Stimulated activated naive CD8-positive, alpha-beta T cell treated with anti-CD3 and anti-CD28 coated beads, Interleukin-15, amount 100 ng/mL, for 72 hours (primary cell): ENCODE measurements around the gene CDHR2.
A peak's percentile ranks its signal among the peaks of the same experiment; 100 is the strongest.

Experiments used
- ATAC-seq: fragments of 150-1000 bp; cut with Tn5 transposase; 2 replicates; pipeline ENCODE4 v1.10.0; 2021; ENCODE audit warnings: mild to moderate bottlenecking, moderate library complexity
- DNase-seq, 2 donors: peaks; one replicate each; pipeline ENCODE4 v3.0.0; 2021 to 2022
- H3K27ac Mint-ChIP-seq, 2 donors: one replicate each; pipeline ENCODE4 v1.8.0; 2022; ENCODE audit warnings: mild to moderate bottlenecking in 2 of 2, mixed read lengths in 2 of 2, moderate library complexity in 2 of 2
- H3K27me3 Mint-ChIP-seq: one replicate; pipeline ENCODE4 v1.8.0; 2022; ENCODE audit warnings: mixed read lengths
- H3K4me1 Mint-ChIP-seq: one replicate; pipeline ENCODE4 v1.8.0; 2022; ENCODE audit warnings: mild to moderate bottlenecking, mixed read lengths
- H3K4me3 Mint-ChIP-seq, 2 donors: one replicate each; pipeline ENCODE4 v1.8.0; 2022; ENCODE audit warnings: mild to moderate bottlenecking in 2 of 2, mixed read lengths in 2 of 2, moderate library complexity in 1 of 2
- H3K9me3 Mint-ChIP-seq, 2 donors: one replicate each; pipeline ENCODE4 v1.8.0; 2022; ENCODE audit warnings: mixed read lengths in 2 of 2

The CDHR2 gene

GRCh38 chr5:176533894-176534611, 15.1 kb upstream of the CDHR2 start:
- Mint-ChIP-seq H3K27ac (peak overlapping the region; percentile 97), H3K27me3 (no peaks in the 10 kb centered on the region), H3K9me3 (no peaks in the 10 kb centered on the region), H3K4me3 (peak overlapping the region; percentile 91 to 95), H3K4me1 (peaks cover 75% of the 10 kb centered on the region)
- ATAC-seq (no peak), DNase-seq (peak; percentile 52 to 56)

- Mint-ChIP-seq H3K27me3 (no peaks in the 10 kb centered on the region), H3K9me3 (no peaks in the 10 kb centered on the region), H3K4me1 (peaks cover 75% of the 10 kb centered on the region), H3K4me3 (peak overlapping the region; percentile 91 to 95), H3K27ac (peak overlapping the region; percentile 97)
- ATAC-seq (no peak), DNase-seq (peak in 1 of 2 donors; percentile 42)
Observed at GRCh38 chr5:176534640-176535039, 14.5 kb upstream of the CDHR2 start.

GRCh38 chr5:176535101-176535663, 14.0 kb upstream of the CDHR2 start:
- Mint-ChIP-seq H3K4me1 (peaks cover 75% of the 10 kb centered on the region), H3K27ac (peak overlapping the region; percentile 97), H3K27me3 (no peaks in the 10 kb centered on the region), H3K4me3 (peak overlapping the region; percentile 91 to 95), H3K9me3 (no peaks in the 10 kb centered on the region)
- DNase-seq, result peak in 1 of 2 donors; percentile 75
- peak; percentile 43 for ATAC-seq

GRCh38 chr5:176535664-176536131, 13.4 kb upstream of the CDHR2 start:
- Mint-ChIP-seq H3K4me3 (peak overlapping the region; percentile 91 to 95), H3K9me3 (no peaks in the 10 kb centered on the region), H3K27me3 (no peaks in the 10 kb centered on the region), H3K27ac (peak overlapping the region; percentile 97), H3K4me1 (peaks cover 75% of the 10 kb centered on the region)
- ATAC-seq, result no peak
- no peak for DNase-seq

DNA sequence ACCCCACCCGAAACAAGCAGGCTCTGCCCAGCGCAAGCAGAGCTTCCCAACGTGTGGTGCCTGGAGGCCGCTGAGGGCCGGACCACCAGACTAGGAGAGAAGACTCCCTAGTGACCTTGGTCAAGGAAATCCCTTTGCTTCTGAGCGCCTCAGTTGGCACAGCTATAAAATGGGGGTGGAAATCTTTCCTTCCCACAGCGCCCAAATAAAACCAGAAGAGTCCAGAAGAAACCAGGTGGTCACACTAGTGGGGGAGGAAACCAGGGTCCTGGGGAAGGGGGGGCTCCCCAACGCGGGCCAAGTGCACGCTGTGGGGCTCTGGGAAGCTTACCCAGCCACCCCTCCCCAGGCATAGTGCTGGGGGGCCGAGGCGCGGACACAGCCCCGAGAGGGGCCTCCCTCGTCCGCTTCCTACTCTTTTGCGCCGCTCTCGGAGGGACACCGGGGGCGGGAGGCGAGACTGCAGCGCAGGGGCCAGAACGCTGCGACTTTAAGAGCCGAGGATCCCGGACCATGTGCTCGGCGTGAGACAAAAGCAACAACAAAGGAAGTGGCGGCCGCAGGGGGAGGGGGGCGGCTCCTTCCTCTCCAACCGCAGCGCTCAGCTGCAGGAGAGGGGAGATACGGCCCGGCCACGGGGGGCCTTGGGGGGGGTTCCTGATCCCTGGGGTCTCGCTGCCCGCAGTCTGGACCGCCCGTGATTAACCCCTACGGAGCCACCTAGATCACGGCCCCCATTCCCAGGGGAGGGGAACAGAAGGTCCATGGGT, 12.8 kb upstream of the CDHR2 start:
- Mint-ChIP-seq H3K27ac (peak overlapping the region; percentile 97), H3K4me1 (peaks cover 75% of the 10 kb centered on the region)

DNA sequence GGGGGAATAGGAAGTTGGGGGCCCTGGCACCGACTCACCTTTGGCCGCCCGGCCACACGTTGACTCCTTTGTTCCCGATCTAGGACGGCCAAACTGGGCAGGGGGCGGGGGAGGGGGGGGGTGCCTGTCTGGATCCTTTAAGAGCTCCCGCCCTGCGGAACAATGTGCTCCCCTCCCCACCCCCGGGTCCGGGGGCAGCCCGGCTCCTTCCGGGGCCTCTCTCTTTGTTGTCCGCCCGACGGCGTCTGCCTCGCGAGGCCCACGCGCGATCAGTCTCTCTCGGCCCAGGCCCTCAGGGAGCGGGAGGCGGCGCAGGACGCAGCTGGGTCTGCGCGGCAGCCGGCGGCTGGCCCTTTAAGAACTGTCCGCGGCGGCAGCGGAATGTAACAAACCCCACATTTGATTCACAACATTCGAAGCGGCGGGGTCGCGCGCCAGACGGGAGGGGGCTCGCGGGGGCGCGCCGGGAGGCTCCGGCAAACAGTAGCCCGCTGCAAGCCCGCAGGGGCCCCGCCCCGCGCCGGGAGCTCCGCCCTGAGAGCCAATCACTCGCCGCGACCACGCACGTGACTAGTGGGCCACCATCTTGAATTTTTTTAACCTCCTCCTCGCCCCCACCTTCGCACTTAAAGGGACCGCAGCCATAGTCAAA, 12.1 kb upstream of the CDHR2 start, which contains the start of gene RNF44:
Gene RNF44 (minus strand): TSS at position 501 of the 652 bp plus-strand sequence. CDS start 4,930 bp downstream, outside the sequence.
- DNase-seq, result peak; percentile 99
- H3K4me1 Mint-ChIP-seq, result peaks cover 75% of the 10 kb centered on the region
- peak within 1 kb of the TSS; percentile 91 to 95 for H3K4me3 Mint-ChIP-seq
- H3K27ac Mint-ChIP-seq, result peak within 1 kb of the TSS; percentile 97 to 99
- ATAC-seq, result peak; percentile 62
- no peaks in the 10 kb centered on the region for H3K27me3 Mint-ChIP-seq
- no peaks in the 10 kb centered on the region for H3K9me3 Mint-ChIP-seq

More for the DNA sequence above, 12.8 kb upstream of the CDHR2 start:
- DNase-seq (peak; percentile 74 to 80), ATAC-seq (peak; percentile 24)
- H3K4me3 Mint-ChIP-seq, result peak overlapping the region; percentile 91 to 95
- no peaks in the 10 kb centered on the region for H3K9me3 Mint-ChIP-seq
- H3K27me3 Mint-ChIP-seq, result no peaks in the 10 kb centered on the region

DNA sequence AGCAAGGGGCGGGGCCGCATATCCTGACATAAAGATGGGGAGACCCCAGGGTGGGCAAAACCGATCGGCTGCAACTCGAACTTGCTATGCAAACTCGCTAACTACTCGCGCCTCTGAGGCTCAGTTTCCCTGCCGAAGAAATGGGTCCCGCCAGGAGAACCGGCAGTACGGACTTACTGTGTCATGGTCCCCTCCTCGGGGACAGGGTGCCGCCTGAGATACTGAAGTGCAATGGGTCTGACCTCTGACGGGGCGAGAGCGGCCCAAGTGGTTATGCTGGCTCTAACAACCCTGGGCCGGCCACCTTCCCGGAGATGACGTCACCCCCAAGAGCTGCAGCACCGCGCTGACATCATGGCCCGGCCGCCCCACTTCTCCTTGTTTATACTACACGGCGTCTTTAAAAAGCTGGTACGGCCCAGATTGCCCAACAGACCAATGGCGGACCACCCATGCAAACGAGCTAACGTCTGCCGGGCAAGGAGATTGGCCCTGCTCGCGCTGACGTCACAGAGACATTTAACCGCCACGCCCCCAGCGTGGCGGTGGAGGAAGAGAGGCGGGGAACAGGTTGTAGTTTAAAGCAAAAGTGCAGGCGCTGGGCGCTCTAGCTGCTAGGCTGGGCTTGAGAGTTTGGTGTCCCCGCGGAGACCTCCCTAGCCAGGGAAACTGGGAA, 11.4 kb upstream of the CDHR2 start:
- Mint-ChIP-seq H3K4me3 (peak overlapping the region; percentile 91 to 95), H3K4me1 (peaks cover 76% of the 10 kb centered on the region), H3K9me3 (no peaks in the 10 kb centered on the region), H3K27ac (peak overlapping the region; percentile 97 to 99), H3K27me3 (no peaks in the 10 kb centered on the region)
- DNase-seq (peak; percentile 95 to 98), ATAC-seq (peak; percentile 75)

DNA sequence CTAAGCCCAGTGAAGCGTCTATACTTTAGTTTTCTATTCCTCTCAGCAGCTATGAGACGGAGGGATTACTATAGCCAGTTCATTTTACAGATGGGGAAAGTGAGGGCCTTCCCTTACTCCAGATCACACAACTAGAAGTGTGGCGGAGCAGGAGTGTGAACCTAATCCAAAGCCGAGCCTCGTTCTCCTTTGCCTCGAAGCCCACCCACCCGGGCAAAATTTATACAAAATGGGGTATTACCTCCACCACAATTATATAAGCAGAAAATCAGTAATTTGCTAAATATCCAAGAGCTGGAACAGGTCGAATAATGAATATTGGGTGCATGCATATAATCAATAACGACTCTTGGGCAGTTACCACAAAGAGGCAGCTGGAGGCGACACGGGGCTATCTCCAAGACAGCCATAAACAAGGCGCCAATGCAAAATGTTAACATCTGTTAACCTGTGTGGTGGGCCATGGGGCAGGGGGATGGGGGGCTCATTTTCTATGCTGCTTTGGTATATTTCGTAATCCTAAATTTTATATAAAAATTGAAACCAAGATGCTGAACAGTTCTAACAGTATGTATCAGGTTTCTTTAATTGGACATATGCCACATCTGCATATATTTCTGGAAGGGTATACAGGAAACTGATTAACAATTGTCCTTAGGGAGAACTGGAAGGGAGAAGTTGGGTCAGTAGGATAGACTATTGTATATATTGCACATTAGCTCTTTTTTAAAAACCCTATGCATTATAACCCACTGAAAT, 10.7 kb upstream of the CDHR2 start:
- DNase-seq (no peak), ATAC-seq (no peak)
- Mint-ChIP-seq H3K9me3 (no peaks in the 10 kb centered on the region), H3K27ac (peak overlapping the region; percentile 97 to 99), H3K27me3 (no peaks in the 10 kb centered on the region), H3K4me1 (peaks cover 70% of the 10 kb centered on the region), H3K4me3 (peak overlapping the region; percentile 91 to 95)

- H3K27me3 Mint-ChIP-seq, result no peaks in the 10 kb centered on the region
Observed at GRCh38 chr5:176538989-176539384, 10.2 kb upstream of the CDHR2 start.

DNA sequence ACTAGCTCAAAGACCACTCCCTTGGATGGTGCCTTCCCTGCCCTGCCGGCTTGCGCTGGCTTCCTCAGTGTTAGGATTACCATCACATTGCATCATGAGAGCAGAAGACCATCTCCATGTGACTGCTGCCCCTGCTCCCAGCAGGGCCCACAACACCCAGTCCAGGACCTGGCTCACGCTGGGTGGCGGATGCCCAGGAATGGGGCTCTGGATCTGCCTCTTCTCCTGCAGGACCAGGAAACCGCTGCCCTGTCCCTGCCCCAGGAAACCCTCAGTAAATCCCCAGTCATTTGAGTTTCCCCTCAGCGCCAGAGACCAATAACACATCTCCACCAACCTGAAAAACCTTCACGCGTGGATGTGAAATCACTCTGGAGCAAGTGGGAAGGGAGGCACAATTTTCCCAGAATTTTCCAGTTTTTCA, 8.7 kb upstream of the CDHR2 start:
- Mint-ChIP-seq H3K27ac (peak overlapping the region; percentile 93 to 99), H3K27me3 (no peaks in the 10 kb centered on the region), H3K4me3 (peak overlapping the region; percentile 83 to 87), H3K9me3 (no peaks in the 10 kb centered on the region), H3K4me1 (peaks cover 68% of the 10 kb centered on the region)
- DNase-seq, result peak in 1 of 2 donors; percentile 62
- no peak for ATAC-seq

More at GRCh38 chr5:176538989-176539384, 10.2 kb upstream of the CDHR2 start:
- peak overlapping the region in 1 of 2 donors; percentile 19 for H3K27ac Mint-ChIP-seq
- H3K9me3 Mint-ChIP-seq, result no peaks in the 10 kb centered on the region
- DNase-seq, result no peak
- peaks cover 69% of the 10 kb centered on the region for H3K4me1 Mint-ChIP-seq
- peak overlapping the region in 1 of 2 donors; percentile 21 for H3K4me3 Mint-ChIP-seq
- ATAC-seq, result no peak

DNA sequence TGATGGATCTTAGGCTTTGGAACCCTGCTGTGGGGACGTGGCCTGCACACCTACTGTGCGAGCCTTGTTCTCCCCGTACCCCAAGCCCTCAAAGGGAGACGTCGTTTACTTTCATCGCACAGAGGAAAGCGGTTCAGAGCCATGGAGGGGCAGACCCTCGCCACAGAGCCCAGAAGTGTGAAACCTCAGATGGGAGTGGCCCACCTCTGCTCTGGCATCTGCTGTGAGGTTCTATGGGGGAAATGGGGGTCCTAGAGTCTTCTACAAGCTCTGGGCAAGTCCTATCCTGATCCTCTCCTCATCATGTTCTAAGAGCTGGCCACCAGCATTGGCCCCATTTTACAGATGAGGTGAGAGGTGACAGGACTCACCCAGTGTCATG, 8.2 kb upstream of the CDHR2 start:
- DNase-seq (peak in 1 of 2 donors; percentile 62), ATAC-seq (no peak)
- Mint-ChIP-seq H3K4me3 (peak overlapping the region; percentile 83 to 87), H3K27ac (peak overlapping the region; percentile 93 to 99), H3K9me3 (no peaks in the 10 kb centered on the region), H3K4me1 (peaks cover 73% of the 10 kb centered on the region), H3K27me3 (no peaks in the 10 kb centered on the region)

DNA sequence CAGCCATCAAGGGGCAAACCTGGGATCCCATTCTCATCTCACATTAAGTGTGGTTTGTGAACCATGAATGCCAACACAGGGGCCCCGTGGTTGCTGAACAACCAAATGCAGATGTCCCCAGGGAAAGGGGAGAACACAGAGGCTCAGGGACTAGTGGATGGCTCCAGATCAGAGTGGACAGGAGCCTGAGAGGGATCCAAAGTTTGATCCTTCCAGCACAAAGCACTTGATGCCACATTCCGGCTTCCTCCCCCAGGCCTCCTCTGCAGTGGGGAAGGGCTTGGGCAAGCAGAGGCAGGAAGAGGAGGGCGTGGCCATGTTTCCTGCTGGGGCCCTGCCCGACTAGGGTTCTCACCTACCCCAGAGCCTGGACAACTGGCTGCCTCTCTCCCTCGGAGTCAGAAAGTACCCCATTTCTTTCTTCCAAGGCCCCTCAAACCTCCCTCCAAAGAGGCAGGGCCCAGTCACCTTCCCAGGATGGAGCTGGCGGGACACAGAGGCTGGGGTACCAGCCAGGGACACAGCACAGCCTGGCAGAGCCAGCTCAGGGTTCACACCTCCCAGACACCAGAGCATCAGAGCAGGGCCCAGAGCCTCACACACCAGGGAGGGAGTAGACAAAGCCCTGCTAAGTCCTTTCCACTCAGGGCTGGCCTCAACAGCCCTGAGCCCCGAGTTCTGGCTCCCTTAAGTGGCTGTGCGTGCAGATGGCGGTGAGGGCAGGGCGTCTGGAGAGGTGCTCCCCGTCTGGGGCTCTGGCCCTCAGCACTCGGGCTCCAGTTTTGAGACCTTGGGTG, 7.6 kb upstream of the CDHR2 start:
- no peaks in the 10 kb centered on the region for H3K27me3 Mint-ChIP-seq
- peak; percentile 12 for ATAC-seq
- H3K4me3 Mint-ChIP-seq, result peak overlapping the region; percentile 83 to 87
- peaks cover 77% of the 10 kb centered on the region for H3K4me1 Mint-ChIP-seq
- peak; percentile 68 to 78 for DNase-seq
- no peaks in the 10 kb centered on the region for H3K9me3 Mint-ChIP-seq
- H3K27ac Mint-ChIP-seq, result peak overlapping the region; percentile 93 to 99

GRCh38 chr5:176542135-176542595, 7.0 kb upstream of the CDHR2 start:
- DNase-seq, result peak; percentile 74 to 78

More at GRCh38 chr5:176542135-176542595, 7.0 kb upstream of the CDHR2 start:
- Mint-ChIP-seq H3K4me3 (peak overlapping the region; percentile 83 to 87), H3K27me3 (no peaks in the 10 kb centered on the region), H3K4me1 (peaks cover 77% of the 10 kb centered on the region), H3K27ac (peak overlapping the region; percentile 81 to 93), H3K9me3 (no peaks in the 10 kb centered on the region)
- peak; percentile 21 for ATAC-seq
